Retinal pigment epithelial cell (primary cell): ENCODE results near the gene SYNPR.

Source experiments
- DNase-seq: peaks from one replicate; pipeline ENCODE4 v3.0.0-alpha.2; 2010; ENCODE audit warnings: low read depth
- H3K4me3 ChIP-seq: 2 replicates; pipeline ENCODE4 v1.5.1; 2011; ENCODE audit warnings: mild to moderate bottlenecking, low read length, control low read depth, moderate library complexity
- CTCF ChIP-seq: conservative IDR thresholded peaks from 2 replicates; pipeline ENCODE4 v1.5.1; 2011; ENCODE audit warnings: low read depth, low read length, control low read depth, inconsistent platforms

Gene SYNPR

GRCh38 chr3:63279005-63279841 lies 1.1 kb downstream of the SYNPR start:
- peak; percentile 16 for DNase-seq
- H3K4me3 ChIP-seq = peak overlapping the region; percentile 11
- TF ChIP-seq CTCF = no peak

- no peak for TF ChIP-seq CTCF
- H3K4me3 ChIP-seq = no peak overlapping the region
- DNase-seq = no peak
Observed at GRCh38 chr3:63287610-63288009, 9.5 kb downstream of the SYNPR start.

DNA sequence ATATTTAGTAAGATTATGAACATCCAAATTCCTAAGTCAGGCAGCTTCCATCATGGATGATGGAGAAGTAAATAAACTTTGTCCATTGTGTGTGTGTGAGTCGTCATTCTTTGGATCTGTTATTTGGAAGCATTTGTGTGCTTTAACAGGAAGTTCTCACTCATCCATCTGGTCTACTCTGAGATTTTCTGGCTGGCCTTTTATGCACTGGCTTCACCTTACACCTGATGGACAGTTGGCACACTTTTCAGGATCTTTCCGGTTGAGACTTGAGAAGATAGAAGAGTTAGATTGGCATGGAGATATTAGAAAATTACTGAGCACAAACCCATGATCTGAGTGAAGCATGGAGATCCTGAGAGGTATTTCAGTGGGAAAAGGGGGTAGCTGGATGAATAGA lies 12.6 kb downstream of the SYNPR start:
- DNase-seq = no peak
- no peak for TF ChIP-seq CTCF
- H3K4me3 ChIP-seq = no peak overlapping the region

DNA sequence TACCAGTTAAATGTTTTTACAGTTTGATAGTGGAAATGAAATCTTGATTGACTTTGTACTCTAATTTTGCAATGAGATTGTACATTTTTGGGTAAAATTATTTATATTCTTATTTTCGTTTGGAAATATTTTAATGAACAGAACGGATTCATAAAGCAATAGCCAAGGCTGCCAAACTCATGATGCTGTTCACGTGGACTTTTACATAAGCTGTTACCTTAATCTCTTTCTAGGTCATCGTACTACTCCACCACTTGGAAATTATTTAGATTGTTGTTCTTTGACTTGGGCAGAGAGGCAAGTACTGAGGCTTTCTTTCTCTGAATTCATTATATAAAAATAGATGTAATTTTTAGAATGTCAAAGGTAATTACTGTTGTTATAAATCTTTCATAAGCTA lies 16.2 kb downstream of the SYNPR start:
- no peak overlapping the region for H3K4me3 ChIP-seq
- DNase-seq = no peak
- TF ChIP-seq CTCF = no peak

GRCh38 chr3:63295356-63295755 lies 17.2 kb downstream of the SYNPR start:
- no peak for TF ChIP-seq CTCF
- H3K4me3 ChIP-seq = no peak overlapping the region
- DNase-seq = no peak

- no peak for TF ChIP-seq CTCF
- H3K4me3 ChIP-seq = no peak overlapping the region
- DNase-seq = no peak
Observed at GRCh38 chr3:63295806-63296205, 17.7 kb downstream of the SYNPR start.

DNA sequence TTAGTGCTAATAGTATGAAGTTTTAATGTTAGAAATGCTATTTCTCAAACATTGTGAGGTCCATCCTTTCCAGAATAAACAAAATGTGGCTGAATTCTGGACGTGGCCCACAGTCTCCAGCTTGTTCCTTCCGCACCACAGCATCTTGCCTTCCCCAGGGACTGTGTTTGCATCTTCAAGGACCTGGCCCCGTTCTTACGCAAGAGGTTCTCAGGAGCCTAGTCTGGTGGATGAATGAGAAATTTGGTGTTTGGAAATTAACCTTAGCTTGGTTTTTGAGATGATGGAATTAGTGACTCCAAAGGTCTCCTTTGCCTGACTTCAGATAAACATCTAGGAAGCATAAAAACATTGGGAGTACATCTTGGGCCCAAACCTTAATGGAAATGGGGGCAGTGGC lies 18.1 kb downstream of the SYNPR start:
- TF ChIP-seq CTCF = no peak
- H3K4me3 ChIP-seq = no peak overlapping the region
- no peak for DNase-seq
